NCI-H1105 treated with DMSO at 0.1 percent for 48 hours (cell line): ENCODE results near the gene C9orf43.
A peak's percentile ranks its signal among the peaks of the same experiment; 100 is the strongest.
"Not testable (repeated sequence)": the region's sequence is repeated elsewhere in the genome, so short reads cannot be mapped to it uniquely, and the experiment has no call there.

Experiments
- DNase-seq: peaks from one replicate; lab custom pipeline; 2025; lab: John Stamatoyannopoulos, UW

Gene C9orf43, protein sequence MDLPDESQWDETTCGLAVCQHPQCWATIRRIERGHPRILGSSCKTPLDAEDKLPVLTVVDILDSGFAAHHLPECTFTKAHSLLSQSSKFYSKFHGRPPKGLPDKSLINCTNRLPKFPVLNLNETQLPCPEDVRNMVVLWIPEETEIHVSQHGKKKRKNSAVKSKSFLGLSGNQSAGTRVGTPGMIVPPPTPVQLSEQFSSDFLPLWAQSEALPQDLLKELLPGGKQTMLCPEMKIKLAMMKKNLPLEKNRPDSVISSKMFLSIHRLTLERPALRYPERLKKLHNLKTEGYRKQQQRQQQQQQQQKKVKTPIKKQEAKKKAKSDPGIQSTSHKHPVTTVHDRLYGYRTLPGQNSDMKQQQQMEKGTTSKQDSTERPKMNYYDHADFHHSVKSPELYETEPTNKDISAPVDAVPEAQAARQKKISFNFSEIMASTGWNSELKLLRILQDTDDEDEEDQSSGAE

GRCh38 chr9:113410207-113410864 is at the start of gene C9orf43, which contains the start of gene POLE3:
C9orf43 (plus strand) TSS chr9:113410747; CDS start chr9:113413494, 2,747 bp downstream.
POLE3 (minus strand) TSS chr9:113410675; CDS start chr9:113410293, 382 bp downstream.
- DNase-seq, result peak; percentile 91

DNA sequence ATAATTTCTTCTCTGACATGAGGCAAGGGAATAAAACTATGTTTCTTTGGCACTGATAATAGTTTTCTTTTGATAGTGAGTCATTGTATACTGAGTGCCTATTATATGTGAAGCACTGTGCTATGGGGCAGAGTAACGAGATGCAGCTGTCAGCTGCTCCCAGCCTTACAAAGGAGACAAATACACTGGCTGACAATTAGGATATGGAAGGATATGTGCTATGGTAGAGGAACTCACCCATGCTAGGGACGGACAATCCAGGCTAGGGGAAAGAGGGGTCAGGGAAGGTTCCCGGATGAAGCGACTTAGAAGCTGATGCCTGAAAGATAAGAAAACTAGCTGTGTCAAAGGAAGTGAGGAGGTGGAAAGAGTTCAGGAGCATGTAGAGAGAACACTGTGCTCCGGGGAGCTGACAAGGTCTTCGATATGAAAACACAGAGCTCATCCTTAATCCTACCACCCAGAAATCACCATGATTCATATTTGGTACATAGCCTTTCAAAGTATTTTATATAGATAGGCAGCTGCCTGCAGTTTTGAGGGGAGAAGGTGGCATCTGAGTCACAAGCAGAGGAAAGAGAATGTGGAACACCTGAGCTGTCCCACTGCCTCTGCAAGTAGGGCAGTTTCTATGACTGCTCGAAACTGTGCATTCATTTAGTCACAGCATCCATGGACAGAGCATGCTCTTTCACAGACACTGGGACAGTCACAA is 49.1 kb upstream of the C9orf43 start:
- DNase-seq, result peak; percentile 4

DNA sequence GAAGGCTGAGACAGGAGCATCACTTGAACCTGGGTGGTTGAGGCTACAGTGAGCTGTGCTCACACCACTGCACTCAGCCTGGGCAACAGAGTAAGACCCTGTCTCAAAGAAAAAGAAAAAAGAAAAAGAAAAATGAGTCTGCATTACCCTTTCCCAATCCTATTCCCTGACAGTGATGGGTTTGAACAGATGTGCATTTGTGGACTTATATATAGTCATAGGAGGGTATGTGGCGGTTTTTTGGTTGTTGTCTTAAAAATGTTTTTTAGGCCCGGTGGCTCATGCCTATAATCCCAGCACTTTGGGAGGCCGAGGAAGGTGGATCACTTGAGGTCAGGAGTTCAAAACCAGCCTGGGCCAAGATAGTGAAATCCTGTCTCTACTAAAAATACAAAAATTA is 47.2 kb upstream of the C9orf43 start:
- no peak for DNase-seq

DNA sequence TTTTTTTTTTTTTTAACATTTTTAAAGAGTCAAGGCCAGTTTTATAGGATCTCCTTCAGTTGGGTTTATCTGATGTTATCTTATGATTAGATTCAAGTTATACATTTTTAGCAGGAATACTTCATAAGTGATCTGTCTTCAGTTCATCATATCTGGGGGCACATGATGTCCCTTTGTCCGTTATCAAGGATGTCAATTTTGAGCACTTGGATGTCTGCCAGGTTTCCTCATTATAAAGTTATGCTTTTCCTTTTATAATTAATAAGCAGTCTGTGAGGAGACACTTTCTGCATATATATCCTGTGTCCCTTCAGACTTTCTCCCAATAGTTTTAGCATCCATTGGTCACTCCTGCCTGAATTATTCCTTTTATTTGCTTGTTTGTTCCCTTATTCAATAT is 45.6 kb upstream of the C9orf43 start:
- no peak for DNase-seq

DNA sequence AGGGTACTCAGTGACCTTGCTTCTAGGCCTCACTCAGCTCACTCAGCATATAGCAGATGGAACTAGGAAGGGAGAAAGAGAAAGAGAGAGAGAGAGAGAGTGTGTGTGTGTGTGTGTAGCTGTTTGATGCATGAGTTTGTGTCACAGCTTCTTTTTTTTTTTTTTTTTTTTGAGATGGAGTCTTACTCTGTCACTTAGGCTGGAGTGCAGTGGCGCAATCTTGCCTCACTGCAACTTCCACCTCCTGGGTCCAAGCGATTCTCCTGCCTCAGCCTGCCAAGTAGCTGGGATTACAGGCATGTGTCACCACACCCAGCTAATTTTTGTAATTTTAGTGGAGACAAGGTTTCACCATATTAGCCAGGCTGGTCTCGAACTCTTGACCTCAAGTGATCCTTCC is 44.9 kb upstream of the C9orf43 start:
- not testable (repeated sequence) for DNase-seq

DNA sequence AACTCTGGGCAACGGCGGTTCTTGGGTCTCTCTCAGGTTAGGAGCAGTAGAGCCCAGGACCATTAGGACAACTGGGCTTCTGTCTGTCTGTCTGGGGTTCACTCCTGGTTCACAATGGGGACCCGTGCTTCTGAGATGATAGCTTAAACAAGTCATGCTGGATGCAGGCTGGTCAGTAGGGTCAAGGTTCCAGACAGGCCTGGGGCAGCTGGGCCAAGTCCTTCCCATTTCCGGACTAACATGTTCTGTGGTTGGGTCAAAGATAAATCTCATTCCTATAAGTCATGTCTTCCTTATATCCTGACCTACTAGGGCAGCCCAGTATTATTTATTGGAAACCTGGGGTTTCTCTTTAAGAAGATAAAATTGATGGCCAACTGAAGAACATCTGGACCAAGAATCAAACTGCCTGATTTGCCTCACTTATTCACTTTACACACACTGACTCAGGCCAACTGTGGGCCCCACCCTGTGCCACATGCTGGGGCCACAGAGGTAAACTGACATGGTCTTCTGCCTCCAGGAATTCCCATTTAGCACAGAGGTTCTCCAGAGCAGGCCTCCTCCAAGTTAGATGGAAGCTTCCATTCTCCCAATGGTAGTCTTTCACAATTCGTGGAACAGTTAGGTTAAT is 42.1 kb upstream of the C9orf43 start:
- DNase-seq, result no peak

- no peak for DNase-seq
Observed at GRCh38 chr9:113368982-113369854, 41.3 kb upstream of the C9orf43 start.

GRCh38 chr9:113369855-113370140 is 40.7 kb upstream of the C9orf43 start:
- no peak for DNase-seq

DNA sequence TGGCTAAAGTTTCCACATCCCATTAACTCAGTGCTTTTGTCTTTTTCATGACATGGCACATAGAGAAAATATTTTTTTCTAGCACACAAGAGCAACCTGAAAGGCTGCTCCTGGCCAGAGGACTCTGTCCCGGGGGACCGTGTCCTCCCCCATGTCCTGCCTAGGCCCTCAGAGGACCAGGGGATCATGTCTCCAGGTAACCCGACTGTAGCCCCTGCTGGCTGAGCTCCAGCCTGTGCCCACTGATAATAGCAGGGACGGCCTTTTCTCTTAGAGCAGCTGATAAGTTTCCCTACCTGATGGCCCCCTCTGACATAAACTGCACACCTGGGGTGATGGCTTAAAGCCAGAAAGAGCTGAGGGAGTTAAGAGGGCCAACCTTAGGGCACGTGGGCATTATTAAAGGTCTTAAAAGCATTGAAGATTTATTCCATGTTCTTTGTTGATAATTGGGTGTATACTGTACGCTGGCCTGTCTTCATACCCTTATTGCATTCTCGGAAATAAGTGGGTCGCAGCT is 39.7 kb upstream of the C9orf43 start:
- peak; percentile 89 for DNase-seq

- DNase-seq, result no peak
Observed at GRCh38 chr9:113372059-113372458, 38.5 kb upstream of the C9orf43 start.

- no peak for DNase-seq
Observed at GRCh38 chr9:113373256-113373655, 37.3 kb upstream of the C9orf43 start.

DNA sequence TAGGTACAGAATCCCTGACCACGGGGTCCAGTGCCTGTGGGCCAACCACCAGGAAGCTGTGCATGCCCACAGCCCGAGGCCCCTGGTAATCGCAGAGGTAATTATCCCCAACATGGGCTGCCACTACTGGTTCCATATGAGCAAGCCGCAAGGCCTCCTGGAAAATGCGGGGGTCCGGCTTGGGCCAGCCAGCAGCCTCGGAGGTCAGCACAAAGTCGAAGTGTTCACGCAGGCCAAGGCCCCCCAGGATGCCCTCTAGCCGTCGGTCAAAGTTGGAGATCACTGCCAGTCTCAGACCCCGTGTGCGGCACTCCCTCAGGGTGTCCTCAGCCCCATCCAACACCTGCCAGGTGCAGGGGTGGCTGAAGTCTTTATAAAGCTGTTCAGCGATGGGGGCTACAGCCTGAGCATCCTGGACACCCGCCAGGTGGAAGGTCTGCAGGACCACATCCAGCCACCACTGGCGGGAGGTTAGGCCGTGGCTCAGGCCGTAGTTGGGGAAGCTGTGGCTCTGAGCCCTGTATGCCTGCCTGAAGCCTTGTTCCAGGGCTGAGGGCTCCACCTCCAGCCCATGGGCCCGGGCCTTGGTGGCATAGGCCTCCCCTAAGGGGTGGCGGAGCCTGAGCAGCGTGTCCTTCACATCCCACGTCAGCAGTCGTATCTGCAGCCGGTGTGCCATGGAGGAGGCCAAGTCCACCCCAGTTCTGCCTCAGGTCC is 36.7 kb upstream of the C9orf43 start:
- DNase-seq, result no peak

DNA sequence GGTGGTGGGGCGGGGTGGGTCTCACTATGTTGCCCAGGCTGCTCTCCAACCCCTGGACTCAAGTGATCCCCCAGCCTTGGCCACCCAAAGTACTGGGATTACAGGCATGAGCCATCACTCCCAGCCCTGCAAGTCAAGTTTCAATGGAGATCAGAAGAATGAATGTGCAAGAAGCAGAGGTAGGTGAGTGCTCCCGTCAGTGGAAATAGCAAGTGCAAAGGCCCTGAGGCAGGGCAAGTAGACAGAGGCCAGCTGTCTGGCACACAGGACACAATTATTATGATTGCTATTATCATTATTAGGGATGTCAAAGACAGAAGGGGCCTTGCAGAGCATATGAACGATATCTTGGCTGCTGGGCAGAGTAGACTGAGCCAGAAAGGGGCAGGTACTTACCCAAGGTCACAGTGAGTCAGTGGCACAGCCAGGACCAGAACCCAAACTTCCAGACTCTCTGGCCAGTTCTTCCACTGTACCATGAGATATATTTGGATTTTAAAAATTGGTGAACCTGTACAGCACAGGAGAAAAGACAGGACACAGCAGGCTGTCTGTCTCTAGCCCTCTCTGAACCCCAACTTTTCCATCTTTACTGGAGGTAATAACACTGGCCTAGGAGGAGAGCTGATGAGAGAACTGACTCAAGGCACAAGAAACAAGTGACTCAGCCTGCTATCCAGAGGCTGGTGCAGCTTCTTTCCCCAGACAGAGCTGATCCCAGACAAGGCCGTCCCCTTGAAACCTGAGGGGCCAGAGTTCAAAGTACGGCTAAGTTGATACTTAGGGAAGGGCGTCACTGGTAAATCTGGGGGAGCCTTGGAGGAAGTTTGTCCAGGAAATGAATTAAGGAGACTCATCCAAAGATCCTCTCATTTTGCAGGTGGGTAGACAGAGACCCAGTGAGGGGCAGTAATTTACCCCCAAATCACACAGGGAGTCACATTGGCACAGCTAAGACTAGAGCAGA is 35.2 kb upstream of the C9orf43 start:
- no peak for DNase-seq

DNA sequence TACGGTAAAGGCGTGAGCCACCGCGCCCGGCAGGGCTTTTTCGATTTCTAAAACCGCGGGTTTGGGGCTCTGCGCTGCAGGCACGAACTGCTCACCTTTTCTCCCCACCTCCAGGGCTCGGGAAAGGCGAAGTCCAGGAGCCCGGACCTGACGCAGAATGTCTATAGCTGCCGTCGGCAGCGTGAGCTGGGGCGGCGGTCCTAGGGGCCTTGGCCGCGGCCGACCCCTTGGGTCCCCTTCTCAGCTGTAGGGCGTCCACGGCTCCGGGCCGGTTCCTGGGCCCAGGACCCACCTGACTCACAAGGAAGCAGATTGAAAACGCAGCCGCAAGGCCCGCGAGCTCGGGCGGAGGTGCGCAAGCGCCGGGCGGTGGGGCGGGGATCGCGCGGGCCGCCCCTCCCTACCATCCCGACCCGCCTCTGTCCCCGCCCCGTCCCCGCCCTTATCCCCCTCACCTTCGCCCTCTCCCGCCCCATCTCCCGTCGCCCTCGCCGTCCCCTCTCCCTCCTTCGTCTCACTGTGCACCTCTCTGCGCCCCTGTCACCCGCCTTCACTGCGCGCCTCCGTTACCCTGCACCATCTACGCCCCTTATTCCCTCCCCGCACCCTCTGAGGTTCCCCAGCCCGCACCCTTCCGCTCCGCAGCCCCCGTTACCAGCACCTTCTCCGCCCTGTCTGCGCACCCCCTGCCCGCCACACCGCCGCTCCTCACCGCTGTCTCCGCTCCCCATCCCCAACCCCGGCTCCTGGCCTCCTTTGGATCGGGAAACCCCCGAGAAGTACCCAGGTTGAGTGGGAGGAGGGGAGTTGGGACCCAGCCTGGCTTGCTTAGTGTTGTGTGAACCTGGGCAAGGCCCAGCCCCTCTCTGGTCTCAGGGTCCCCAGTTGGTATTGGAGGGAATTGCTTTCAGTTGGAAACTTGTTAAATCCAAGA is 33.6 kb upstream of the C9orf43 start, which contains the start of gene HDHD3:
Gene HDHD3, minus strand, starts transcription at position 353 of the 934 bp plus-strand sequence. CDS start 2,632 bp downstream, outside the sequence.
- peak; percentile 19 for DNase-seq

DNA sequence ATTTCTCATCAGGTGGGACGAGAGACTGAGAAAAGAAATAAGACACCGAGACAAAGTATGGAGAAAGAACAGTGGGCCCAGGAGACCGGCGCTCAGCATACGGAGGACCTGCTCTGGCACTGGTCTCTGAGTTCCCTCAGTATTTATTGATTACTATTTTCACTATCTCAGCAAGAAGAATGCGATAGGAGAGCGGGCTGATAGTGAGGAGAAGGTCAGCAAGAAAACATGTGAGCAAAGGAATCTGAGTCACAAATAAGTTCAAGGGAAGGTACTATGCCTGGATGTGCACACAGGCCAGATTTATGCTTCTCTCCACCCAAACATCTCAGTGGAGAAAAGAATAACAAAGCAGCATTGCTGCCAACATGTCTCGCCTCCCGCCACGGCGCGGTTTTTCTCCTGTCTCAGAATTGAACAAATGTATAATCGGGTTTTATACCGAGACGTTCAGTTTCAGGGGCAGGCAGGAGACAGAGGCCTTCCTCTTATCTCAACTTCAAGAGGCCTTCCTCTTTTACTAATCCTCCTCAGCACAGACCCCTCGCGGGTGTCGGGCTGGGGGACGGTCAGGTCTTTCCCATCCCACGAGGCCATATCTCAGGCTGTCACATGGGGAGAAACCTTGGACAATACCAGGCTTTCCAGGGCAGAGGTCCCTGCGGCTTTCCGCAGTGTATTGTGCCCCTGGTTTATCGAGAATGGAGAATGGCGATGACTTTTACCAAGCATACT is 31.3 kb upstream of the C9orf43 start:
- DNase-seq, result not testable (repeated sequence)

GRCh38 chr9:113379829-113380210 is 30.7 kb upstream of the C9orf43 start:
- not testable (repeated sequence) for DNase-seq

- DNase-seq, result no peak
Observed at GRCh38 chr9:113380869-113381378, 29.6 kb upstream of the C9orf43 start.
